Suprapubic skin (tissue), 4 donors: ENCODE measurements around the gene SLC25A24. TPM values are rescaled to one million over a fixed set of nuclear protein-coding genes. Genes with fewer than 3 reads are reported as not detected.
"Not testable (repeated sequence)": the region's sequence is repeated elsewhere in the genome, so short reads cannot be mapped to it uniquely, and the experiment has no call there.

Source experiments
- DNase-seq, 2 donors: peaks; one replicate each; pipeline ENCODE4 v3.0.0-alpha.2; 2019; ENCODE audit warnings: low spot score in 2 of 2
- H3K27ac ChIP-seq: fragments of 200-600 bp; sonication (generic); one replicate; pipeline ENCODE4 v1.5.1; 2019
- H3K27me3 ChIP-seq: fragments of 200-600 bp; sonication (generic); one replicate; pipeline ENCODE4 v1.5.1; 2019
- H3K36me3 ChIP-seq: fragments of 200-600 bp; sonication (generic); one replicate; pipeline ENCODE4 v1.5.1; 2019
- H3K4me1 ChIP-seq: fragments of 200-600 bp; sonication (generic); one replicate; pipeline ENCODE4 v1.5.1; 2019
- H3K4me3 ChIP-seq: fragments of 200-600 bp; sonication (generic); one replicate; pipeline ENCODE4 v1.5.1; 2019; ENCODE audit warnings: mild to moderate bottlenecking
- H3K9me3 ChIP-seq: fragments of 200-600 bp; sonication (generic); one replicate; pipeline ENCODE4 v1.5.1; 2019
- POLR2A ChIP-seq, 2 donors: fragments of 450-650 bp; IDR thresholded peaks; one replicate each; pipeline ENCODE4 v1.6.1; 2017; ENCODE audit warnings: antibody characterized with exemption in 2 of 2, mild to moderate bottlenecking in 2 of 2, moderate library complexity in 2 of 2
- POLR2AphosphoS5 ChIP-seq, 3 donors: sonication (generic); formaldehyde crosslinking; IDR thresholded peaks; one replicate each; pipeline ENCODE4 v1.6.1; 2017; ENCODE audit warnings: antibody characterized with exemption in 3 of 3
- WGBS: methylation state at CpG from one replicate; pipeline ENCODE4 v1.1.5; 2018; 5-methylcytosine and 5-hydroxymethylcytosine counted together
- total RNA-seq, 4 donors: library from RNA; depleted of rRNA; stranded (reverse); fragments of >200 nt; gene quantifications; one replicate each; pipeline ENCODE4 v1.1.0, GENCODE V29; 2016

Gene SLC25A24
- 10 to 100 TPM; 13.6 to 17.7 (median 16.2) TPM for total RNA-seq

- peak in 2 of 3 donors; percentile 20 to 36 for TF ChIP-seq POLR2AphosphoS5 (IDR thresholded peaks at IDR 0.05)
- TF ChIP-seq POLR2A (IDR thresholded peaks at IDR 0.05), result no peak
- Histone ChIP-seq H3K4me3 (peak within 1 kb of the TSS; percentile 82), H3K27me3 (no peaks in the 10 kb centered on the region), H3K9me3 (no peaks in the 10 kb centered on the region), H3K27ac (peak within 1 kb of the TSS; percentile 91), H3K36me3 (peaks cover 3% of the 10 kb centered on the region), H3K4me1 (peaks cover 25% of the 10 kb centered on the region)
- WGBS, result 0% methylated on average over 19 of the region's 97 CpGs
- DNase-seq, result peak; percentile 87
Observed at GRCh38 chr1:108199781-108200686, at the start of gene SLC25A24. Gene SLC25A24, minus strand, starts transcription at chr1:108200343. Its CDS starts 205 bp downstream, at chr1:108200138.

- not testable (repeated sequence) for H3K27ac ChIP-seq, H3K27me3 ChIP-seq, H3K9me3 ChIP-seq, H3K4me1 ChIP-seq, H3K4me3 ChIP-seq, H3K36me3 ChIP-seq, DNase-seq
- WGBS, result no CpG with 5 or more reads among the region's 3 CpGs
Observed at GRCh38 chr1:108243976-108244375, 43.8 kb upstream of the SLC25A24 start, which contains the start of gene NBPF4. Gene NBPF4, minus strand, starts transcription at chr1:108244076. Its CDS starts 315 bp downstream, at chr1:108243761.

- WGBS, result no CpG with 5 or more reads among the region's 2 CpGs
- DNase-seq, H3K27ac ChIP-seq, H3K4me1 ChIP-seq, H3K36me3 ChIP-seq, H3K27me3 ChIP-seq, H3K9me3 ChIP-seq, H3K4me3 ChIP-seq: not testable (repeated sequence)
Observed at GRCh38 chr1:108239426-108239825, 39.3 kb upstream of the SLC25A24 start.

- WGBS, result no CpG with 5 or more reads among the region's 2 CpGs
- not testable (repeated sequence) for H3K4me3 ChIP-seq, H3K9me3 ChIP-seq, H3K4me1 ChIP-seq, DNase-seq, H3K27ac ChIP-seq, H3K36me3 ChIP-seq, H3K27me3 ChIP-seq
Observed at GRCh38 chr1:108235308-108235707, 35.2 kb upstream of the SLC25A24 start.

GRCh38 chr1:108232183-108232582 is 32.0 kb upstream of the SLC25A24 start:
- H3K4me3 ChIP-seq, H3K36me3 ChIP-seq, DNase-seq, H3K4me1 ChIP-seq, H3K9me3 ChIP-seq, H3K27ac ChIP-seq, H3K27me3 ChIP-seq: not testable (repeated sequence)
- no CpG with 5 or more reads among the region's 3 CpGs for WGBS

- WGBS, result no CpG with 5 or more reads among the region's 3 CpGs
- H3K9me3 ChIP-seq, H3K27me3 ChIP-seq, H3K27ac ChIP-seq, H3K4me3 ChIP-seq, H3K4me1 ChIP-seq, DNase-seq, H3K36me3 ChIP-seq: not testable (repeated sequence)
Observed at GRCh38 chr1:108229976-108230375, 29.8 kb upstream of the SLC25A24 start.

GRCh38 chr1:108227772-108228171 is 27.6 kb upstream of the SLC25A24 start:
- WGBS, result no CpG with 5 or more reads among the region's 7 CpGs
- H3K4me3 ChIP-seq, H3K27ac ChIP-seq, H3K9me3 ChIP-seq, DNase-seq, H3K36me3 ChIP-seq, H3K27me3 ChIP-seq, H3K4me1 ChIP-seq: not testable (repeated sequence)

- WGBS, result no CpG with 5 or more reads among the region's 4 CpGs
- not testable (repeated sequence) for H3K27ac ChIP-seq, H3K9me3 ChIP-seq, H3K4me1 ChIP-seq, H3K4me3 ChIP-seq, H3K36me3 ChIP-seq, H3K27me3 ChIP-seq, DNase-seq
Observed at GRCh38 chr1:108226855-108227254, 26.7 kb upstream of the SLC25A24 start.

- H3K27me3 ChIP-seq, H3K27ac ChIP-seq, H3K36me3 ChIP-seq, DNase-seq, H3K4me3 ChIP-seq, H3K9me3 ChIP-seq, H3K4me1 ChIP-seq: not testable (repeated sequence)
- WGBS, result 85% methylated on average over 7 of the region's 7 CpGs
Observed at GRCh38 chr1:108223226-108223625, 23.1 kb upstream of the SLC25A24 start.

GRCh38 chr1:108217515-108218174 is 17.5 kb upstream of the SLC25A24 start:
- not testable (repeated sequence) for DNase-seq, H3K27ac ChIP-seq, H3K9me3 ChIP-seq, H3K4me3 ChIP-seq, H3K4me1 ChIP-seq, H3K36me3 ChIP-seq, H3K27me3 ChIP-seq
- 89% methylated on average over 14 of the region's 14 CpGs for WGBS

GRCh38 chr1:108217007-108217406 is 16.9 kb upstream of the SLC25A24 start:
- 51% methylated on average over 2 of the region's 2 CpGs for WGBS
- H3K9me3 ChIP-seq, H3K4me1 ChIP-seq, H3K27ac ChIP-seq, H3K27me3 ChIP-seq, DNase-seq, H3K36me3 ChIP-seq, H3K4me3 ChIP-seq: not testable (repeated sequence)

- H3K27me3 ChIP-seq, H3K4me1 ChIP-seq, H3K36me3 ChIP-seq, H3K4me3 ChIP-seq, DNase-seq, H3K27ac ChIP-seq, H3K9me3 ChIP-seq: not testable (repeated sequence)
- 70% methylated on average over 6 of the region's 6 CpGs for WGBS
Observed at GRCh38 chr1:108216028-108216890, 16.1 kb upstream of the SLC25A24 start.
